Caki2 (cell line): Measurements from ENCODE around the gene FAM32A. TPM values are rescaled to one million over a fixed set of nuclear protein-coding genes. Genes with fewer than 3 reads are reported as not detected.

Experiments used
- DNase-seq: peaks from one replicate; pipeline ENCODE4 v3.0.0-alpha.2; 2015; ENCODE audit warnings: low read depth
- in situ Hi-C: cut with HindIII; loops from 2 replicates; pipeline ENCODE4 v1.10.0; 2016; ENCODE audit warnings: low sequenced_read_pairs, low pct_unique_long_range_greater_than_20kb, mixed read lengths
- total RNA-seq: library from RNA; depleted of rRNA; stranded (reverse); fragments of >200 nt; shearing (Covaris generic); gene quantifications from 2 replicates; pipeline ENCODE4 v1.2.3, GENCODE V29; 2014; ENCODE audit warnings: low replicate concordance; rRNA removed

FAM32A gene
- total RNA-seq, result 140 and 164 TPM in 2 replicates

DNA sequence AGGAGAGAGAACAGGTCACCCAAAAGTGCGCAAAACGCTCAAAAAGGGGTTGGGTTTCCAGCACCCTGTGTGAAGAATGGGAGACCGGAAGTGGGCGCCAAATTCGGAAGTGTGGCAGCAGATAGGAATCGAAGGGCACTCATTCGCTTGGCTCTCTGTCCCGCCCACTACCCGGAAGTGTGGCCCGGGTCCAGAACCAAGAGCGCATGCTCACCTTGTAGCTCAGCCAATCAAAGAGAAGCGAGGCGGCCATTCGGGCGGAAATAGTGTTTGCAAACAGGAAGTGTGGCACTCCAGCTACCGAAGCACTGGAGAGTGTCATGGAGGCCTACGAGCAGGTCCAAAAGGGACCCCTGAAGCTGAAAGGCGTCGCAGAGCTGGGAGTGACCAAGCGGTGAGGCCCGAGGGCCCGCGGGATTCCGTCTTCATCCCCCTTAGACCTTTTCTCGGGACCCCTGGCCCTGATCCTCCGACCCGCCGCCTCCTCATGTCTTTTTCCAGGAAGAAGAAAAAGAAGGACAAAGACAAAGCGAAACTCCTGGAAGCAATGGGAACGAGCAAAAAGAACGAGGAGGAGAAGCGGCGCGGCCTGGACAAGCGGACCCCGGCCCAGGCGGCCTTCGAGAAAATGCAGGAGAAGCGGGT, at the start of gene FAM32A:
Gene FAM32A (plus strand): TSS at position 288 of the 645 bp plus-strand sequence. CDS start 33 bp downstream, at position 321.
- in situ Hi-C loops, result no loop called here
- DNase-seq, result peak; percentile 98

DNA sequence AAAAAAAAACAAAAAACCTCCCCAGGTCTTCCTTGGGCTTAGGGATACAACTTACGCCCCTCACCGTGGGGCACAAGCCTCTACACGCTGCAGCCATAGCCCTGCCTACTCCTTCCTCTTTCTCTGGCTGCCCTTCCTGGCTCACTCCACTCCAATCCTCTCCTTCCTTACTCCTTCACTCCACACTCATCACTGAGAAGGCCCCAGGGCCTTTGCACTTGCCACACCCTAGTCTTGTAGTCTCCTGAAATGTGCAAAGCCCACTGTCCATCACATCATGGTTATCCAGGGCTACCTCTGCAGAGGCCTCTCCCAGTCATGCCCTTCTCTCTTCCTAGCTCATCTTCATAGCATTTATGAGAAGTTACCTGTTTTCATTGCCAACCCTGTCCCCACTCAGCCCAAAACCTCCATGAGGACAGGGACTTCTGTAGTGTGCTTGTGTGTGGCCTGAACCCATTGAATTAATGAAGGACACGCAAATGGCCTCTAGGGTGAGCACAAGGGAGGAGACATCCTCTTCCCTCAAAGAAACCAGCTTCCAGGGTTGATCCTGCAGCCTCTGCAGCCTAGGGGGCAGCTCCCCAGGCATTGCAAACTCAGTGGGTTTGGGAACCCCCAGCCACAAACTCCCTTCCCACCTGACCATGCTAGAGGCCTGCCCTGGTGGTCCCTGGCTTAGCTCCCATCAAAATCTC, 49.6 kb upstream of the FAM32A start:
- DNase-seq, result no peak
- in situ Hi-C loops, result no loop called here

DNA sequence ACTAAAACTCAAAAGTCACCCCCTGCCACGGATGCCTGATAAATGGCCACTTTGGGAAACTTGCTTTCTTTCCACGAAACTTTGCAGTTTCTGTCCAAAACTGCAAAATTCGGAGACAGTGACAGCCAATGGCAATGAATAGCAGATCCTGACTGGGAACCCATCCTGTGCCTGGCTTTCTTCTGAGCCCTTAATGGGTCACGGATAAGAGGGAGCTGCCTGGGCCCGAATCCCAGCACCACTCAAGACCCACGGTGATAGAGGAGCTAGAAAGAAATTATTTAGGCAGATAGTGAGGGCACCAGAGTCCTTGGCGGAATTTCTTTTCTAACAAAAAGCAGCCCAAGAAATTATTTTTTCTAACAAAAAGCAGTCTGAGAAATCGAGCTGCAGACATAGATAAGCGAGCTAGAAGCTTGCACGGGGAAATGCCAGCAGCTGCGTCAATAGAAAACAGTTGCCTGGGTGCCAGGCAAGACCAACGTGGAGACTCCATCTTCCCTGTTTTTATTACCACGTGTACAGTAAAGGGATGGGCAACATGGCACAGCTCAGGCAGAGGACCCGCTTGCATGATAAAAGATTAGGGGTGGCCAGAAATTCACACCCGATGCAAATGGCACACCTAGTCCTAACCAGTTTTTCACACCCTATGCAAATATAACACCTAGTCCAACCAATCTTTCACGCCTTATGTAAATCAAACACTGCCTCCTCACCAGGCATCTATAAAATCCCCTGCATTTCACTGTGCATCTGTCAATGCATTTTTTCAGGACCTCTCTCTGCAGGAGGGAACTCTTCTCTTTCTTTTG, 48.8 kb upstream of the FAM32A start:
- no peak for DNase-seq
- in situ Hi-C loops, result no loop called here

DNA sequence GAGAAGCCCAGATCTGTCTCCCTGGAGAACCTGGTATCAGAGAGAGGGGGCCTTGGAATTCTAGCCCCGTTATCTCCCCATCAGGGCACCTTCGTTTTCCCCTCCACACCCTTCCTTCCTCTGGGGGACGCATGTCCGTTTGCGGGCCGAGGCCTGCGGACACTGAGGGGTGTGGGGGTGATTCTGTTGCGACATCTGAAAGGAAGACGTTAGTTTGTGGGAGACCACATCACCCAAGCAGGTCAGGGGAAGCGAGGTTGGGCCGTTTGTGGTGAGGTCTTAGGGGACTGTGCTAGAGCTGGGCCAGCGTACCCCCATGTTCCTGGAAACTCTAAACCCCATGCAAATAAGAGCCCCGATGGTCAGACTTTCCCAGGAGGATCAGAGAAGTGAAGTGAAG, 45.5 kb upstream of the FAM32A start:
- DNase-seq, result no peak
- in situ Hi-C loops, result no loop called here

DNA sequence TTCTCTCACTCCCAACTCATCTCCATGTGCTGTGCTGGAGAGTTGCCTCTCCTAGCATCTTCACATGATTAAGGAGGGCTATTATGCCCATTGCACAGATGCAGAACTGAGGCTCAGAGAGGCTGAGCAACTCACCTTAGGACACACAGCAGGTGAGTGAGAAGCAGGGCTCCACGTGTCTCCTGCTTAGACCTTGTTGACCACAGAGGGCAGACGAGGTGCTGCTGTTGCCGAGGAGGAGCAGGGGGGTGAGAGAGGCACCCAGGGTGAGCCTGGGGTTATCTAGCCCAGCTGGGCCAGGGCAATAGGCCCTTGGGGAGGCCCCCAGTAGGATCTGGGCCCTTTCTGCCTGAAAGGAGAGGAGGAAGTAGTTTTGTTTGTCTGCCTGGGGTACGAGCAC, 44.2 kb upstream of the FAM32A start:
- DNase-seq, result no peak
- in situ Hi-C loops, result no loop called here

DNA sequence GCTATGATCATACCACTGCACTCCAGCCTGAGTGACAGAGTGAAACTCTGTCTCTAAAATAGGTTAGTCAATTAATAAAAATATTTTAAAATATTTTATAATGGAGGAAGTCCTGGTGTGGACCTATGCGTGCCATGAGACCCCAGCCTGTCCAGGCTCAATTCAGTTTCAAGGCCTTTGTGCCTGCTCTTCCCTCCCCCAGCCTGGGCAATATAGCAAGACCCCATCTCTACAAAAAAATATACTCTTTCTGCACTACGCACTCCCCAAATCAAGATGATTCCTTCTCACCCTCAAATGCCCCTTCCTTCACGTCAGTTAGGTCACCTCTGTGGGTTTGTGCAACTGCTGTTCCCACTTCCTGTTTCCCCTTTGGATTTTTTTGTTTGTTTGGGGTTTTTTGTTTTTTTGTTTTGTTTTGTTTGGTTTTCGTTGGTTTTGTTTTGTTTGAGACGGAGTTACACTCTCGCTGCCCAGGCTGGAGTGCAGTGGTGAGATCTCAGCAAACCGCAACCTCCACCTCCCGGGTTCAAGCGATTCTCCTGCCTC, 43.1 kb upstream of the FAM32A start:
- no peak for DNase-seq
- in situ Hi-C loops, result no loop called here

DNA sequence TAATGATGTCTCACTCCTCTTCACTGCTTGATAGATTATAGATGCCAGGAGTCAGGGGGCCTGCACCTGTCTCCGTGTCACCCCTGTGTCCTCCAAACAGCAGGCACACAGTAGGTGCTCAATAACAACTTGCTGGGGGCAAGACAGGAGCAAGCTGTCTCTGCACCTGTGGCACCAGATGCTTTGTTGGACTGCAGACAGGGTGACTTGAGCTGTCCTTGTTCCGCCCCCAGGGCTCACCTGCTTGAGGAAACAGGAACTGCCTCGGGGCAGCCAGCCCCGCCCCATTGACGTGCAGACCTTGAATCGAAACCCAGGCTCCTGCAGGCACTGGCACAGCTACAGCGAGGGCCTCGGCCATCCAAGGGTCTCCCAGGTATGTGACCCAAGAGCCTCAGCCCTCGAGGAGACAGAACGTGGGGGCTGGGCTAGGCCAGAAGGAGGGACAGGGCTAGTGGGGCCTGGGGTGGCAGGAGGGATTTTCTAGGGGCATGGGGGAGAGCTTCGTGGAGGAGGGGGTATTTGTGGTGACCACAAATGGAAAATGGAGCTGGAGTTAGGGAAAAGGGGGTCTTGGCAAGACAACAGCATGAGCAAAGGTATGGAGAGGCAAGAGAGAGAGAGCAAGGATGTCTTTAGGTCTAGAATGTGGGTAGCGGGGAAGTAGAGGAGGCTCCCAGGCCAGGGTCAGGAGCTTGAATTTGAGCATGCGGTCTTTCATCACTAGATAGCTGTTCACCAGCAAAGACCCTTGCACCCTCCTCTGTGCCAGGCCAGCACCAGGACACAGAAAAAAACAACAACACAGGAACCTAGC, 41.6 kb upstream of the FAM32A start, which contains the start of gene HSH2D:
Gene HSH2D (plus strand): TSS at position 287 of the 817 bp plus-strand sequence. CDS start 5,066 bp downstream, outside the sequence.
- in situ Hi-C loops, result no loop called here
- no peak for DNase-seq

DNA sequence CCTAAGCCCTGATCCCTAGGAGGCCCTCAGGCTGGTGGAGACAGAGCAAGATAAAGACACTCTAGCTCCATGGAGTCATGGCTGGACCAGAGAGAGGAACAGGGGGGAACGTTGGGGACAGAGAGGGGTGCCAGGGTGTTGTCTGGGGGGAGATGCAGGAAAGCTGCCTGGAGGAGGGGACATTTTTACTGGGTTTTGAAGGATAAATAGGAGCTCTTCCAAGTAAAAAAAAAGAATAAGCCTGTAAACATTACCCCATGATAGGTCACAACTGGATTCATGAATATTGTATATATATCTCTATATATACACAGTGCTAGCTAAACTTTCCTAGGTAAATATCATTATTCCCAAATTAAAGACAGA, 41.0 kb upstream of the FAM32A start:
- in situ Hi-C loops, result no loop called here
- DNase-seq, result no peak

DNA sequence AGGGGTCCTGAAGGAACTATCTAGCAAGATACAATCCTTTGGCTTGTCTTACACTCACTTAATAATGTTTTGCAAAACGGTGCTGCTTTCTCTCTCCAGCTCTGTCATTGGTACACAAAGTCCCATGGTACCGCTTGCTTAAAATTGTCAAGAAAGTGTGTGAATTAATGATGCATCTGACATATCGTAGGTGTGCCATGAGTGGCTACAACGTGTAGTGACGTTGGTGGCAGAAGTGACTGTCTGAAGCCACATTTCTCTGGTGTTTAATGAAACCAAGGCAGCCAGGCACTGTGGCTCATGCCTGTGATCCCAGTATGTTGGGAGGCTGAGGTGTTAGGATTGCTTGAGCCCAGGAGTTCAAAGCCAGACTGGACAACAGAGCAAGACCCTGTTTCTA, 39.1 kb upstream of the FAM32A start:
- DNase-seq, result no peak
- in situ Hi-C loops, result no loop called here

DNA sequence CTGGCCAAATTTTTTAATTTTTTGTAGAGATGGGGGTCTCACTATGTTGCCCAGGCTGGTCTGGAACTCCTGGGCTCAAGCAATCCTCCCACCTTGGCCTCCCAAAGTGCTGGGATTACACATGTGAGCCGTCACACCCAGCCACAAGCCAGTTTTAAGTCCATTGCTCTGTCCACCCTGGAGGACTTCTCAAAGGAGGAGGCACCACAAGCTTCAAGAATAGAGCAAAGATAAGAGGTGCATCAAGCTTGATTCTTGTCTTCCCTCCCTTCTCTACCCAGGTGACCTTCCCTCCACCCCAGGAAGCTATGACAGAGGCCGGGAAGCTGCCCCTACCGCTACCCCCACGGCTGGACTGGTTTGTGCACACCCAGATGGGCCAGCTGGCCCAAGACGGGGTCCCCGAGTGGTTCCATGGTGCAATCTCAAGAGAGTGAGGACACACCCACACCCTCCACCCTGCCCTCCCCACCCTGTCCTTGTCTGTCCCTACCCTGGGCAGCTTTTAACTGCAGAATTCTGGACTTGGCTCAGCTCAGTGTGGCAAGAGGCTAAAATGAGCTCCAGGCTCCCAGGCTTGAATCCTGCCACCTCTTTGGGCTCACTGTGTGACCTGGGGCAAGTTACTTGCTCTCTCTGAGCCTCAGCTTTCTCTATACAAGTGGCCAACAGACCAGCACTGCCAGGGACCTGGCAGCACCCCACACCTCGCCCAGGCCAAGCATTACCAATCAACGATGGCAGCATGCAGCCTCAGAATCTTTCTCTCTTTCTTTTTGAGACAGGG, 36.6 kb upstream of the FAM32A start:
- in situ Hi-C loops, result no loop called here
- DNase-seq, result no peak

DNA sequence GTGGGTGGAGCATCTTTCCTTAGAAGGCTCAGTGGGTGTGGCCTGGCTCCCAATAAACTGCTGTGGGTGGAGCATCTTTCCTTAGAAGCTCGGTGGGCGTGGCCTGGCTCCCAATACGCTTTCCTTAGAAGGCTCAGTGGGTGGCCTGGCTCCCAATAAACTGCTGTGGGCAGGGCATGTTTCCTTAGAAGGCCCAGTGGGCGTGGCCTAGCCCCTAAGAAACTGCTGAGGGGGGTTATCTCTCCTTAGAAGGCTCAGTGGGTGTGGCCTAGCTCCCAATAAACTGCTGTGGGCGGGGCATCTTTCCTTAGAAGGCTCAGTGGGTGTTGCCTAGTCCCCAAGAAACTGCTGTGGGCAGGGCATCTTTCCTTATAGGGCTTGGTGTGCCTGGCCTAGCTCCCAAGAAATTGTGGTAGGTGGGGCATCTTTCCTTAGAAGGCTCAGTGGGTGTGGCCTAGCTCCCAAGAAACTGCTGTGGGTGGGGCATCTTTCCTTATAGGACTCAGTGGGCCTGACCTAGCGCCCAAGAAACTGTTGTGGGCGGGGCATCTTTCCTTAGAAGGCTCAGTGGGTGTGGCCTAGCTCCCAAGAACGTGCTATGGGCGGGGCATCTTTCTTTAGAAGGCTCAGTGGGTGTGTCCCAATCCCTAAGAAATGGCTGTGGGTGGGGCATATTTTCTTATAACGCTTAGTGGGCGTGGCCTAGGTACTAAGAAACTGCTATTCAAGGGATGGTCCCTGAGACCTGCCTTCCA, 31.5 kb upstream of the FAM32A start:
- DNase-seq, result peak; percentile 71

DNA sequence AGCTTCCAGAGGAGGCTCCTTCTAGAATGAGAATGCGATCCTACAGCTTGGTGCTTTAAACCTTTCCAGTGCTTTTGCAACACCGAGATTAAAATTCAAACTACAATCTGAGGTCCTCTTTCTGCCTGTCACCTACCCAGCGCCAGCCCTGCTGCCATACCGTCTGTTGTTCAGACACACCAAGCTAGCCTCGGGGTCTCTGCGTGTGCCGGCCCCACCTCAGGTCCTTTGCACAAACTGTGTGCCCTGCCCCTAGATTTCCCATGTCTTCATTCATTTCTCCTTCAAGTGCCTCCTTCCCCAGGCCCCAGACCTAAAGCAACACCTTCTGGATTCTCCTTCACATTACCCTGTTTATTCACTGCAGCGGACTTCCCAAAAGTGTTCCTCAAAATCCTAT, 30.7 kb upstream of the FAM32A start:
- no peak for DNase-seq
- in situ Hi-C loops, result no loop called here

More for the DNA sequence above, 31.5 kb upstream of the FAM32A start:
- in situ Hi-C loops, result no loop called here

DNA sequence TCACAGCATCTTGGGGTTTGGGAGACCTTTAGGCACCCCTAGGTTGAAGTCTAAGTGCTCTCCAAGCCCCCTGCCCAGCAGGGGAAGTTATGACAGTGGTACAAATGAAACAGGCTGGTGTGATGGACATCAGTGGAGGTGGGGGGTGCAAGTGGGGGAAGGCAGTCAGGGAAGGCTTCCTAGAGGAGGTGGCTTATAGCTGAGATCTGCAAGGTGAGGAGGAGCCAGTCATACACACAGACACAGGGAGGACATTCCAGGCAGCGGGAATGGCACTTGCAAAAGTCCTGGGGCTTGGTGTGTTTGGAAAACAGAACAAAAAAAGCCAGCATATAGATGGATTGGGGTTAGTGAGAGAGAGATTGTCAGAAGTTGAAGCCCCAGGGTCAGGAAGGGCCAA, 30.1 kb upstream of the FAM32A start:
- in situ Hi-C loops, result no loop called here

DNA sequence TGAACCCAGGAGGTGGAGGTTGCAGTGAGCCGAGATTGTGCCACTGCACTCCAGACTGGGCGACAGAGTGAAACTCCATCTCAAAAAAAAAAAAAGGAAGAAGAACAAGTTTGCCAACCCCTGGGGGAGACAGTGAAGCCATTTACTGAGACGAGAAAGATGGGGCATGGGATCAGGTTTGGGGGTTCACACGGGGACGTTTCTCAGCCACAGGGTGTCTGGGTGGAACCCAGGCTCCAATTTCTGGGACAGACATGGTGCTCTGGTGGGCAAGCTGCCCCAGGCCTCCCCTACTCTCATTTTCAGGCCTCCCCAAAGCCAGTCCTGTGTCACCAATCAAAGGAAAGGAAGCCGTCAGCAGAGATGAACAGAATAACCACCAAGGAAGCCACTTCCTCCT, 28.3 kb upstream of the FAM32A start:
- no peak for DNase-seq
- in situ Hi-C loops, result no loop called here

More for the DNA sequence above, 30.1 kb upstream of the FAM32A start:
- no peak for DNase-seq

DNA sequence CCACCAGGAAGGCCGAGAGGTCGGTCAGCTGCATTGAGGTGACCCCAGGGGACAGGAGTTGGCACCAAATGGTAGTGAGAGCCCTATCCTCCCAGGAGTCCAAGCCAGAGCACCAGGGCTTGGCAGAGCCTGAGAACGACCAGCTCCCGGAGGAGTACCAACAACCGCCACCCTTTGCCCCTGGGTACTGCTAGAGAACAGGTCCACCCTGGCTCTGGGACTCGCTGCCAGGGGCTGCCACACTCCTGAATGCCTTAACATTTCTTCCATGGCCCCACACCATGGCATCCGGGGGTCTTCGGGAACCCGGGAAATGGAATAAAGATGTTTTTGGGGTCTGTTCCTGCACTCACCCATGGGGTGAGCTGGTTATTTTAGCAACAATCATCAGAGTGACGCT, 27.6 kb upstream of the FAM32A start:
- in situ Hi-C loops, result no loop called here
- DNase-seq, result no peak

DNA sequence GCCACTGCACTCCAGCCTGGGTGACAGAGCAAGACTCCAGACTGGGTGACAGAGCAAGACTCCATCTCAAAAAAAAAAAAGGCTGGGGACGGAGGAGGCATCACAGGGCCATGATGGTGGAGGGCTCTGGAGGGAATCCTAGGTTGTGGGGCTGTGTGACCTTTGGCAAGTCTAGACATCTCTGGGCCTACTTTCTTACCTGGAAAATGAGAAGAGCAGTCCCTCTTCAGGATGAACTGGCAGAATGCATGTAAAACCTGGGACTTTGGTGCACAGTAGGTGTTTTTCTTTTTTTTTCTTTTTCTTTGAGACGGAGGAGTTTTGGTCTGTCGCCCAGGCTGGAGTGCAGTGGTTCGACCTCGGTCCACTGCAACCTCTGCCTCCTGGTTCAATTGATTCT, 25.6 kb upstream of the FAM32A start:
- no peak for DNase-seq
- in situ Hi-C loops, result no loop called here
